K562 (cell line): ENCODE results near the gene FAF2. TPM values are rescaled to one million over a fixed set of nuclear protein-coding genes. Genes with fewer than 3 reads are reported as not detected.

Source experiments
- BDP1 ChIP-seq: IDR thresholded peaks from 3 replicates; pipeline ENCODE4 v1.6.1; 2011; ENCODE audit not compliant: insufficient read length, insufficient read depth
- ELF1 ChIP-seq: fragments of 200-800 bp; sonication (Bioruptor generic); IDR thresholded peaks from 2 replicates; pipeline ENCODE4 v1.6.1; 2016; ENCODE audit warnings: missing genetic modification characterization, missing compliant biosample characterization
- ELF2 ChIP-seq: fragments of 250-450 bp; sonication (Bioruptor Pico); IDR thresholded peaks from 2 replicates; pipeline ENCODE4 v1.5.0; 2021; ENCODE audit warnings: mild to moderate bottlenecking
- GTF2E2 ChIP-seq: fragments of 200-800 bp; sonication (Bioruptor generic); IDR thresholded peaks from 2 replicates; pipeline ENCODE4 v1.6.1; 2016; ENCODE audit warnings: missing genetic modification characterization, missing compliant biosample characterization
- HMG20A ChIP-seq: fragments of 450-650 bp; formaldehyde crosslinking; conservative IDR thresholded peaks from 2 replicates; pipeline ENCODE4 v1.4.0; 2020; ENCODE audit warnings: mild to moderate bottlenecking, mixed read lengths
- ILK ChIP-seq: fragments of 450-650 bp; IDR thresholded peaks from 2 replicates; pipeline ENCODE4 v1.6.1; 2016; ENCODE audit warnings: missing genetic modification characterization, low read depth, mild to moderate bottlenecking, missing compliant biosample characterization, moderate library complexity, borderline replicate concordance
- JUNB ChIP-seq: fragments of 450-650 bp; formaldehyde crosslinking; conservative IDR thresholded peaks from 2 replicates; pipeline ENCODE4 v1.4.0; 2020; ENCODE audit warnings: mild to moderate bottlenecking
- KLF10 ChIP-seq: fragments of 250-450 bp; sonication (Bioruptor Pico); IDR thresholded peaks from 2 replicates; pipeline ENCODE4 v1.6.1; 2021; ENCODE audit warnings: matching md5 sums
- NEUROD1 ChIP-seq: fragments of 150-350 bp; IDR thresholded peaks from 2 replicates; pipeline ENCODE4 v1.6.1; 2014; ENCODE audit warnings: borderline replicate concordance, low read length, low read depth; ENCODE audit not compliant: partially characterized antibody
- PRPF4 ChIP-seq: fragments of 200-400 bp; formaldehyde crosslinking; IDR thresholded peaks from one replicate; pipeline ENCODE4 v1.6.1; 2017; ENCODE audit warnings: low read length, low read depth, mild to moderate bottlenecking; ENCODE audit not compliant: insufficient read depth, poor library complexity, severe bottlenecking
- RAD21 ChIP-seq, 2 experiments: fragments of 250-450 bp in 1 of 2; fragments of 450-650 bp in 1 of 2; sonication (Bioruptor Pico) in 1 of 2; formaldehyde crosslinking in 1 of 2; IDR thresholded peaks in 1 of 2; conservative IDR thresholded peaks in 1 of 2; 2 replicates each; pipeline versions ENCODE4 v1.4.0 to v1.8.0; 2020 to 2022; ENCODE audit warnings: mild to moderate bottlenecking in 2 of 2, moderate library complexity in 1 of 2
- SMARCC2 ChIP-seq: fragments of 450-650 bp; IDR thresholded peaks from 2 replicates; pipeline ENCODE4 v1.6.1; 2017; ENCODE audit warnings: antibody characterized with exemption, moderate library complexity, mild to moderate bottlenecking, low read depth
- TOE1 ChIP-seq, 2 experiments: fragments of 450-650 bp in 1 of 2; sonication (generic) in 1 of 2; formaldehyde crosslinking in 1 of 2; IDR thresholded peaks; 2 replicates each; pipeline versions ENCODE4 v1.7.1 to v1.8.0; 2016 to 2022; ENCODE audit warnings: borderline replicate concordance in 2 of 2, mild to moderate bottlenecking in 2 of 2, antibody characterized with exemption in 1 of 2, inconsistent platforms in 1 of 2, low read depth in 1 of 2, missing genetic modification reagents in 1 of 2, moderate library complexity in 1 of 2
- ZFX ChIP-seq: sonication (generic); formaldehyde crosslinking; IDR thresholded peaks from 2 replicates; pipeline ENCODE4 v1.8.0; 2022; ENCODE audit warnings: mild to moderate bottlenecking, missing genetic modification reagents, moderate library complexity
- ZNF174 ChIP-seq: fragments of 250-450 bp; sonication (Bioruptor Pico); IDR thresholded peaks from 2 replicates; pipeline ENCODE4 v1.4.0; 2020; ENCODE audit warnings: mild to moderate bottlenecking
- ZNF224 ChIP-seq: sonication (generic); formaldehyde crosslinking; IDR thresholded peaks from 2 replicates; pipeline ENCODE4 v1.8.0; 2022; ENCODE audit warnings: mild to moderate bottlenecking, missing genetic modification reagents
- ZNF57 ChIP-seq: fragments of 450-650 bp; formaldehyde crosslinking; IDR thresholded peaks from 2 replicates; pipeline ENCODE4 v1.4.0; 2020; ENCODE audit warnings: mild to moderate bottlenecking, moderate library complexity
- ZNF785 ChIP-seq: fragments of 250-450 bp; sonication (Bioruptor Pico); IDR thresholded peaks from 2 replicates; pipeline ENCODE4 v1.4.0; 2020; ENCODE audit warnings: mild to moderate bottlenecking
- polyA plus RNA-seq, 8 experiments: library from polyadenylated mRNA; depleted of rRNA in 4 of 8; stranded (reverse) in 5 of 8; unstranded in 3 of 8; fragments of >200 nt; fragmentation: Nextera tagmentation in 2 of 8; fragmentation: Illumina TruSeq in 1 of 8; extraction: Ambion mirVana in 2 of 8; extraction: Trizol in 1 of 8; gene quantifications; 2 replicates each; pipeline versions ENCODE4 v1.2.1 to v1.2.3, GENCODE V29; 2011 to 2014; ENCODE audit warnings: inconsistent platforms in 1 of 8, missing spikeins in 1 of 8
- total RNA-seq, 7 experiments: library from RNA; depleted of rRNA in 6 of 7; stranded (reverse); fragments of >200 nt in 6 of 7; fragmentation: Illumina TruSeq in 2 of 7; extraction: Trizol in 2 of 7; gene quantifications; 2 replicates each; pipeline versions ENCODE4 v1.2.1 to v1.2.3, GENCODE V29; 2011 to 2021; ENCODE audit warnings: low replicate concordance in 1 of 7
- TF ChIP-seq, protein P1 (sequence below), 2 experiments: IDR thresholded peaks in 1 of 2; conservative IDR thresholded peaks in 1 of 2; 2 replicates each; pipeline ENCODE4 v1.6.1; 2016; ENCODE audit warnings: low read depth in 2 of 2, mild to moderate bottlenecking in 1 of 2, missing compliant biosample characterization in 1 of 2, missing genetic modification characterization in 1 of 2, moderate library complexity in 1 of 2
- TF ChIP-seq, protein P2 (sequence below), 2 experiments: fragments of 450-650 bp; conservative IDR thresholded peaks; 2 replicates each; pipeline ENCODE4 v1.6.1; 2017; ENCODE audit warnings: mild to moderate bottlenecking in 2 of 2, moderate library complexity in 2 of 2
- TF ChIP-seq, protein P3 (sequence below): IDR thresholded peaks from 2 replicates; pipeline ENCODE4 v1.6.1; 2011; ENCODE audit warnings: borderline replicate concordance, low read depth, mild to moderate bottlenecking, moderate library complexity, low read length; ENCODE audit not compliant: insufficient read depth, poor library complexity, severe bottlenecking

The FAF2 gene
- total and polyA plus RNA-seq, 9 of the 15 experiments (the other 6 are each of a cell fraction or from before 2014, with no cell fraction given) = 25.0 to 44.6 (median 36.1) TPM

DNA sequence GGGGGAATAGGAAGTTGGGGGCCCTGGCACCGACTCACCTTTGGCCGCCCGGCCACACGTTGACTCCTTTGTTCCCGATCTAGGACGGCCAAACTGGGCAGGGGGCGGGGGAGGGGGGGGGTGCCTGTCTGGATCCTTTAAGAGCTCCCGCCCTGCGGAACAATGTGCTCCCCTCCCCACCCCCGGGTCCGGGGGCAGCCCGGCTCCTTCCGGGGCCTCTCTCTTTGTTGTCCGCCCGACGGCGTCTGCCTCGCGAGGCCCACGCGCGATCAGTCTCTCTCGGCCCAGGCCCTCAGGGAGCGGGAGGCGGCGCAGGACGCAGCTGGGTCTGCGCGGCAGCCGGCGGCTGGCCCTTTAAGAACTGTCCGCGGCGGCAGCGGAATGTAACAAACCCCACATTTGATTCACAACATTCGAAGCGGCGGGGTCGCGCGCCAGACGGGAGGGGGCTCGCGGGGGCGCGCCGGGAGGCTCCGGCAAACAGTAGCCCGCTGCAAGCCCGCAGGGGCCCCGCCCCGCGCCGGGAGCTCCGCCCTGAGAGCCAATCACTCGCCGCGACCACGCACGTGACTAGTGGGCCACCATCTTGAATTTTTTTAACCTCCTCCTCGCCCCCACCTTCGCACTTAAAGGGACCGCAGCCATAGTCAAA lies 88.8 kb downstream of the FAF2 start, which contains the start of gene RNF44 (continued):
- TF ChIP-seq, protein P1, sequence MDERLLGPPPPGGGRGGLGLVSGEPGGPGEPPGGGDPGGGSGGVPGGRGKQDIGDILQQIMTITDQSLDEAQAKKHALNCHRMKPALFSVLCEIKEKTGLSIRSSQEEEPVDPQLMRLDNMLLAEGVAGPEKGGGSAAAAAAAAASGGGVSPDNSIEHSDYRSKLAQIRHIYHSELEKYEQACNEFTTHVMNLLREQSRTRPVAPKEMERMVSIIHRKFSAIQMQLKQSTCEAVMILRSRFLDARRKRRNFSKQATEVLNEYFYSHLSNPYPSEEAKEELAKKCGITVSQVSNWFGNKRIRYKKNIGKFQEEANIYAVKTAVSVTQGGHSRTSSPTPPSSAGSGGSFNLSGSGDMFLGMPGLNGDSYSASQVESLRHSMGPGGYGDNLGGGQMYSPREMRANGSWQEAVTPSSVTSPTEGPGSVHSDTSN (CRISPR knock-in tag; IDR thresholded peaks at IDR 0.05; ENCODE audit: low read depth) = no peak
- TF ChIP-seq, protein P1 (tag; conservative IDR thresholded peaks at IDR 0.05; ENCODE audit: low read depth) = no peak
- no peak for TF ChIP-seq ILK (tag)
- TF ChIP-seq ZNF224 (CRISPR knock-in tag) = no peak
- no peak for TF ChIP-seq ZNF174
- no peak for TF ChIP-seq ZNF785 (CRISPR knock-in tag)
- TF ChIP-seq, protein P2, sequence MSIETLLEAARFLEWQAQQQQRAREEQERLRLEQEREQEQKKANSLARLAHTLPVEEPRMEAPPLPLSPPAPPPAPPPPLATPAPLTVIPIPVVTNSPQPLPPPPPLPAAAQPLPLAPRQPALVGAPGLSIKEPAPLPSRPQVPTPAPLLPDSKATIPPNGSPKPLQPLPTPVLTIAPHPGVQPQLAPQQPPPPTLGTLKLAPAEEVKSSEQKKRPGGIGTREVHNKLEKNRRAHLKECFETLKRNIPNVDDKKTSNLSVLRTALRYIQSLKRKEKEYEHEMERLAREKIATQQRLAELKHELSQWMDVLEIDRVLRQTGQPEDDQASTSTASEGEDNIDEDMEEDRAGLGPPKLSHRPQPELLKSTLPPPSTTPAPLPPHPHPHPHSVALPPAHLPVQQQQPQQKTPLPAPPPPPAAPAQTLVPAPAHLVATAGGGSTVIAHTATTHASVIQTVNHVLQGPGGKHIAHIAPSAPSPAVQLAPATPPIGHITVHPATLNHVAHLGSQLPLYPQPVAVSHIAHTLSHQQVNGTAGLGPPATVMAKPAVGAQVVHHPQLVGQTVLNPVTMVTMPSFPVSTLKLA (conservative IDR thresholded peaks at IDR 0.05) = no peak; a peak in 1 of 4 replicates
- TF ChIP-seq KLF10 (CRISPR knock-in tag) = no peak
- TF ChIP-seq RAD21 (CRISPR knock-in tag; conservative IDR thresholded peaks at IDR 0.05 in 1 of 2, IDR thresholded peaks at IDR 0.05 in 1 of 2) = no peak
- TF ChIP-seq ELF1 (tag) = peak; percentile 53; the same call in 1 of the 2 replicates
- TF ChIP-seq TOE1 (IDR thresholded peaks at IDR 0.05; ENCODE audit: borderline replicate concordance) = peak; percentile 97
- no peak for TF ChIP-seq TOE1 (CRISPR knock-in tag; IDR thresholded peaks at IDR 0.05; ENCODE audit: borderline replicate concordance, low read depth)
- TF ChIP-seq BDP1 = no peak
- peak; percentile 88; the same call in 1 of the 2 replicates for TF ChIP-seq GTF2E2 (tag)
- TF ChIP-seq SMARCC2 = no peak
- TF ChIP-seq NEUROD1 = peak; percentile 69
- TF ChIP-seq ELF2 (CRISPR knock-in tag) = no peak
- TF ChIP-seq PRPF4 = no peak
- TF ChIP-seq ZFX = peak; percentile 78
- no peak for TF ChIP-seq ZNF57 (CRISPR knock-in tag)
- TF ChIP-seq JUNB (CRISPR knock-in tag) = no peak
- TF ChIP-seq, protein P3, sequence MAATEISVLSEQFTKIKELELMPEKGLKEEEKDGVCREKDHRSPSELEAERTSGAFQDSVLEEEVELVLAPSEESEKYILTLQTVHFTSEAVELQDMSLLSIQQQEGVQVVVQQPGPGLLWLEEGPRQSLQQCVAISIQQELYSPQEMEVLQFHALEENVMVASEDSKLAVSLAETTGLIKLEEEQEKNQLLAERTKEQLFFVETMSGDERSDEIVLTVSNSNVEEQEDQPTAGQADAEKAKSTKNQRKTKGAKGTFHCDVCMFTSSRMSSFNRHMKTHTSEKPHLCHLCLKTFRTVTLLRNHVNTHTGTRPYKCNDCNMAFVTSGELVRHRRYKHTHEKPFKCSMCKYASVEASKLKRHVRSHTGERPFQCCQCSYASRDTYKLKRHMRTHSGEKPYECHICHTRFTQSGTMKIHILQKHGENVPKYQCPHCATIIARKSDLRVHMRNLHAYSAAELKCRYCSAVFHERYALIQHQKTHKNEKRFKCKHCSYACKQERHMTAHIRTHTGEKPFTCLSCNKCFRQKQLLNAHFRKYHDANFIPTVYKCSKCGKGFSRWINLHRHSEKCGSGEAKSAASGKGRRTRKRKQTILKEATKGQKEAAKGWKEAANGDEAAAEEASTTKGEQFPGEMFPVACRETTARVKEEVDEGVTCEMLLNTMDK = no peak
- no peak for TF ChIP-seq HMG20A (CRISPR knock-in tag)
